Caco-2 (cell line): Measurements from ENCODE around the gene ADAP2. TPM values are rescaled to one million over a fixed set of nuclear protein-coding genes. Genes with fewer than 3 reads are reported as not detected.

ENCODE experiments used
- Bru-seq: library from RNA; stranded (reverse); fragments of 400-500 nt; gene quantifications from one replicate; lab custom pipeline; 2021; lab: Mats Ljungman, UMichigan
- BruChase-seq, 2 experiments: library from RNA; stranded (reverse); fragments of 400-500 nt; gene quantifications; one replicate each; lab custom pipeline; 2021; lab: Mats Ljungman, UMichigan
- BruUV-seq: library from RNA; stranded (reverse); fragments of 400-500 nt; replicated peaks from 2 replicates; lab custom pipeline; 2021; lab: Mats Ljungman, UMichigan
- CTCF ChIA-PET: fragments of 300-600 bp; sonication (Branson Sonifier 250); formaldehyde crosslinking; loops from one replicate; lab custom pipeline; 2022; ENCODE audit warnings: antibody characterized with exemption; lab: Charles Lee
- POLR2A ChIA-PET: fragments of 300-600 bp; sonication (Branson Sonifier 250); formaldehyde crosslinking; loops from one replicate; lab custom pipeline; 2022; ENCODE audit warnings: antibody characterized with exemption; lab: Charles Lee
- DNase-seq, 2 experiments: peaks; one replicate each; pipeline versions ENCODE4 v3.0.0 to v3.0.0-alpha.2; 2020 to 2022
- H3K27me3 ChIP-seq: replicated peaks from 2 replicates; pipeline ENCODE4 v1.6.0; 2011; ENCODE audit warnings: low read length; ENCODE audit not compliant: control insufficient read depth, insufficient read depth
- H3K36me3 ChIP-seq: 2 replicates; pipeline ENCODE4 v1.5.1; 2011; ENCODE audit warnings: low read length; ENCODE audit not compliant: control insufficient read depth, insufficient read depth
- H3K4me1 ChIP-seq: fragments of 250-450 bp; sonication (Bioruptor Pico); 2 replicates; pipeline ENCODE4 v1.5.1; 2020; ENCODE audit warnings: mild to moderate bottlenecking
- H3K4me3 ChIP-seq: 2 replicates; pipeline ENCODE4 v1.5.1; 2011; ENCODE audit warnings: low read depth, mild to moderate bottlenecking, control low read depth, low read length
- H3K9me3 ChIP-seq: fragments of 250-450 bp; sonication (Bioruptor Pico); 2 replicates; pipeline ENCODE4 v1.5.1; 2020; ENCODE audit warnings: mild to moderate bottlenecking, moderate library complexity
- H3K27ac Mint-ChIP-seq: one replicate; pipeline ENCODE4 v1.8.0; 2022; ENCODE audit warnings: mixed read lengths; ENCODE audit not compliant: unreplicated experiment
- H3K27me3 Mint-ChIP-seq: one replicate; pipeline ENCODE4 v1.8.0; 2022; ENCODE audit warnings: mixed read lengths; ENCODE audit not compliant: insufficient read depth, unreplicated experiment
- H3K36me3 Mint-ChIP-seq: one replicate; pipeline ENCODE4 v1.8.0; 2022; ENCODE audit warnings: mild to moderate bottlenecking, mixed read lengths; ENCODE audit not compliant: insufficient read depth, unreplicated experiment
- H3K4me1 Mint-ChIP-seq: one replicate; pipeline ENCODE4 v1.8.0; 2022; ENCODE audit warnings: low read depth, mixed read lengths; ENCODE audit not compliant: unreplicated experiment
- H3K4me3 Mint-ChIP-seq: one replicate; pipeline ENCODE4 v1.8.0; 2022; ENCODE audit warnings: mild to moderate bottlenecking, moderate library complexity, mixed read lengths; ENCODE audit not compliant: unreplicated experiment
- H3K9me3 Mint-ChIP-seq: one replicate; pipeline ENCODE4 v1.8.0; 2022; ENCODE audit warnings: mixed read lengths; ENCODE audit not compliant: unreplicated experiment
- intact Hi-C: fragments of 100-400 bp; cut with micrococcal nuclease; formaldehyde crosslinking; loops from one replicate; pipeline ENCODE4 v1.10.0; 2022; ENCODE audit not compliant: unreplicated experiment
- long read RNA-seq: library from polyadenylated mRNA; stranded (forward); transcript quantifications from one replicate; pipeline ENCODE4 v2.0.0, GENCODE V29; 2022
- total RNA-seq: library from RNA; stranded (reverse); gene quantifications from 2 replicates; pipeline ENCODE4 v1.2.3, GENCODE V29; 2022
- TF ChIP-seq, protein P1 (sequence below), 2 experiments: fragments of 200-600 bp in 1 of 2; IDR thresholded peaks; 1 replicate in 1 of 2; 2 replicates in 1 of 2; pipeline versions ENCODE4 v1.5.1 to v1.8.0; 2011 to 2022; ENCODE audit warnings: antibody characterized with exemption in 1 of 2, control low read depth in 1 of 2, inconsistent platforms in 1 of 2, low read depth in 1 of 2, low read length in 1 of 2, mild to moderate bottlenecking in 1 of 2, moderate library complexity in 1 of 2; ENCODE audit not compliant: insufficient read depth in 1 of 2, severe bottlenecking in 1 of 2, unreplicated experiment in 1 of 2

ADAP2 gene, protein sequence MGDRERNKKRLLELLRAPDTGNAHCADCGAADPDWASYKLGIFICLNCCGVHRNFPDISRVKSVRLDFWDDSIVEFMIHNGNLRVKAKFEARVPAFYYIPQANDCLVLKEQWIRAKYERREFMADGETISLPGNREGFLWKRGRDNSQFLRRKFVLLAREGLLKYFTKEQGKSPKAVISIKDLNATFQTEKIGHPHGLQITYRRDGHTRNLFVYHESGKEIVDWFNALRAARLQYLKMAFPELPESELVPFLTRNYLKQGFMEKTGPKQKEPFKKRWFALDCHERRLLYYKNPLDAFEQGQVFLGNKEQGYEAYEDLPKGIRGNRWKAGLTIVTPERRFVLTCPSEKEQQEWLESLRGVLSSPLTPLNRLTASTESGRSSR
- total RNA-seq (1.8 and 3.1 TPM in 2 replicates), Bru-seq, nascent RNA (percentile 26 among the genes with signal in this experiment), BruChase-seq, experiment 1, labeled RNA remaining after a 2-hour chase (percentile 24 among the genes with signal in this experiment), BruChase-seq, experiment 2, labeled RNA remaining after a 6-hour chase (percentile 30 among the genes with signal in this experiment)
- long read RNA-seq, partial matches to known transcripts: 0 of 1 reads
- long read RNA-seq, other reads (novel, unspliced or antisense): 0 of 1 reads

DNA sequence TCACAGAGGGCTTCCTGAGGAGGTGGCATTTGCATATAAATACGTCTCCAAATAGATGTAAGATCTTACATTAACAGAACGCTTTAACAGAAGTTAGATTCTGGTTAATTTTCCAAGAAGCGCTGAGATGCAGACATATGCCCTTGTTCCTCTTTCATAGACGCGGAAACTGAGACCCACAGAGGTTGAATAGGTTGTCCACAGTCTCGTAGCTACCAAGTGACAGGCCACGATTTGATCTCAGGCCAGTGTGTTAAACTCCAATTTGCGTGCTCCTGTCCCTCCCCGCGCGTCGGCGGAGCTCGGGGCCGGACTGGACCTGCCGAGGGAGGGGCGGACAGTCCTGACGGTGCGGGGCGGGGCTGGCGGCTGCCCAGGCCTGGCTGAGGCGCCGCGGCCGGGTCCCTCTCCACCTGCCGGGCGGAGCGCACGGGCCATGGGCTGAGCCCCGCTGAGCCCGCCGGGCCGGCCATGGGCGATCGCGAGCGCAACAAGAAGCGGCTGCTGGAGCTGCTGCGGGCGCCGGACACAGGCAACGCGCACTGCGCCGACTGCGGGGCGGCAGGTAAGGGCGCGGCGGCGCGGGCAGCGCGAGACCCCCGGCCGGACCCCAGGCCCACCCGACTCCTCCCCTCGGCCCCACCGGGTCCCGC, at the start of gene ADAP2:
ADAP2 (plus strand) TSS at position 402 of the 653 bp plus-strand sequence; CDS start at position 472, 70 bp downstream.
- Mint-ChIP-seq H3K9me3 (no peaks in the 10 kb centered on the region), H3K4me1 (peaks cover 18% of the 10 kb centered on the region), H3K27me3 (peaks cover 16% of the 10 kb centered on the region), H3K4me3 (peak within 1 kb of the TSS; percentile 83), H3K27ac (peak within 1 kb of the TSS; percentile 71), H3K36me3 (peaks cover 6% of the 10 kb centered on the region)
- Histone ChIP-seq H3K4me1 (no peaks in the 10 kb centered on the region), H3K9me3 (no peaks in the 10 kb centered on the region), H3K4me3 (peak within 1 kb of the TSS; percentile 42), H3K27me3 (no peaks in the 10 kb centered on the region; the same call in none of the 2 replicates), H3K36me3 (no peaks in the 10 kb centered on the region)
- POLR2A ChIA-PET: interaction anchor here (0.5 to 0.6 kb wide), 2 partner anchors 97 to 807 kb away, joined by 3 to 7 read pairs; partner anchors contain the start of gene CRLF3
- peak; percentile 58 to 81 for DNase-seq
- BruUV-seq: no TSS peak
- intact Hi-C loops: loop anchor here (10.0 kb wide), 1 partner anchor 83 kb away; no protein-coding TSS in a partner anchor
- TF ChIP-seq, protein P1, sequence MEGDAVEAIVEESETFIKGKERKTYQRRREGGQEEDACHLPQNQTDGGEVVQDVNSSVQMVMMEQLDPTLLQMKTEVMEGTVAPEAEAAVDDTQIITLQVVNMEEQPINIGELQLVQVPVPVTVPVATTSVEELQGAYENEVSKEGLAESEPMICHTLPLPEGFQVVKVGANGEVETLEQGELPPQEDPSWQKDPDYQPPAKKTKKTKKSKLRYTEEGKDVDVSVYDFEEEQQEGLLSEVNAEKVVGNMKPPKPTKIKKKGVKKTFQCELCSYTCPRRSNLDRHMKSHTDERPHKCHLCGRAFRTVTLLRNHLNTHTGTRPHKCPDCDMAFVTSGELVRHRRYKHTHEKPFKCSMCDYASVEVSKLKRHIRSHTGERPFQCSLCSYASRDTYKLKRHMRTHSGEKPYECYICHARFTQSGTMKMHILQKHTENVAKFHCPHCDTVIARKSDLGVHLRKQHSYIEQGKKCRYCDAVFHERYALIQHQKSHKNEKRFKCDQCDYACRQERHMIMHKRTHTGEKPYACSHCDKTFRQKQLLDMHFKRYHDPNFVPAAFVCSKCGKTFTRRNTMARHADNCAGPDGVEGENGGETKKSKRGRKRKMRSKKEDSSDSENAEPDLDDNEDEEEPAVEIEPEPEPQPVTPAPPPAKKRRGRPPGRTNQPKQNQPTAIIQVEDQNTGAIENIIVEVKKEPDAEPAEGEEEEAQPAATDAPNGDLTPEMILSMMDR (IDR thresholded peaks at IDR 0.05; ENCODE audit: insufficient read depth in 1 of 2, low read depth in 1 of 2, low read length in 1 of 2, severe bottlenecking in 1 of 2, unreplicated experiment in 1 of 2): no peak
- CTCF ChIA-PET: interaction anchor here (0.6 to 0.7 kb wide), 2 partner anchors 13 to 174 kb away, joined by 3 to 4 read pairs; no protein-coding TSS in a partner anchor

DNA sequence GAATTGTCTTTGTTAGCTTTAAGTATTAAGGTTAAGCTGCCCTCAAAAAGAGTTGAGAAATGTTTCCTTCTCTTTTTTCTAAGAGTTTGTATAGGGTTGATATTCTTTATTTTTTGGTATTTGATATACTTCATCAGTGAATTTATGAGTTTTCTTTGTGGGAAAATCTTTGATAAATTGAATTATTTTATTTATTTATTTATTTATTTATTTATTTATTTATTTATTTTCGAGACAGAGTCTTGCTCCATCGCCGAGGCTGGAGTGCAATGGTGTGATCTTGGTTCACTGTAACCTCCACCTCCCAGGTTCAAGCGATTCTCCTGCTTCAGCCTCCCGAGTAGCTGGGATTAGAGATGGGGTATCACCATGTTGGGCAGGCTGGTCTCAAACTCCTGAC, 35.6 kb upstream of the ADAP2 start:
- no TSS peak for BruUV-seq

More for the DNA sequence above, 35.6 kb upstream of the ADAP2 start:
- Mint-ChIP-seq H3K27ac (no peak overlapping the region), H3K4me1 (no peaks in the 10 kb centered on the region), H3K9me3 (no peaks in the 10 kb centered on the region), H3K27me3 (no peaks in the 10 kb centered on the region), H3K36me3 (peaks cover 48% of the 10 kb centered on the region), H3K4me3 (no peak overlapping the region)
- no peak for DNase-seq
- TF ChIP-seq, protein P1 (IDR thresholded peaks at IDR 0.05; ENCODE audit: insufficient read depth in 1 of 2, low read depth in 1 of 2, low read length in 1 of 2, severe bottlenecking in 1 of 2, unreplicated experiment in 1 of 2): no peak
- ChIA-PET CTCF (no interaction called here), POLR2A (no interaction called here)
- H3K4me1 ChIP-seq: no peaks in the 10 kb centered on the region
- intact Hi-C loops: no loop called here
- H3K27me3 ChIP-seq: no peaks in the 10 kb centered on the region
- H3K9me3 ChIP-seq: no peaks in the 10 kb centered on the region
- no peak overlapping the region for H3K4me3 ChIP-seq
- H3K36me3 ChIP-seq: no peaks in the 10 kb centered on the region
